Ovary (tissue), 3 donors: ENCODE data around the gene CHRM5.

Experiments
- EP300 ChIP-seq: sonication (generic); formaldehyde crosslinking; IDR thresholded peaks from one replicate; pipeline ENCODE4 v1.6.1; 2017; ENCODE audit warnings: antibody characterized with exemption
- POLR2A ChIP-seq: fragments of 450-650 bp; IDR thresholded peaks from one replicate; pipeline ENCODE4 v1.6.1; 2017; ENCODE audit warnings: antibody characterized with exemption, mild to moderate bottlenecking, moderate library complexity
- TF ChIP-seq, protein P1 (sequence below), 3 donors: fragments of 450-650 bp in 2 of 3; fragments of 200-600 bp in 1 of 3; IDR thresholded peaks; one replicate each; pipeline versions ENCODE4 v1.5.1 to v1.8.0; 2016 to 2022; ENCODE audit warnings: antibody characterized with exemption in 3 of 3, mild to moderate bottlenecking in 1 of 3
- donor health status: DM: no; HTN: no; CAD: no.

DNA sequence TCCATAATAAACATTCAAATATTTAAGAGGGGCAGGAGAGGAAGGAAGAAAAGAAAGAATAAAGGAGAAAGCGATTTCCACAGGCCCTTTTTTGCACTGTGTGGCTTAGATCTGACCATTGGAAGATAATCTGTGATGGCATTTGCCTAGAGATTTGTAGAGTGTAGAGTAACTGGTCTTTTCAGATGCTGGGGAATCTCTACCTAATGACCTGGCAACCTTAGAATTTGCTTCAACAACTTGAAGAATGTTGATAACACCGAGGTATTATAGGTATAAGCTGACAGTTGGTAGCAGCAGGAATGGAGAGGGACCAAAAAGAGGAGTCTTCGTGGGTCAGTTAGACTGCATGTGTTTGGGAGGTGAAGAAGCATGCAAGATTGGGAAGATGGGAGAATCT, 91.6 kb downstream of the CHRM5 start:
- TF ChIP-seq, protein P1, sequence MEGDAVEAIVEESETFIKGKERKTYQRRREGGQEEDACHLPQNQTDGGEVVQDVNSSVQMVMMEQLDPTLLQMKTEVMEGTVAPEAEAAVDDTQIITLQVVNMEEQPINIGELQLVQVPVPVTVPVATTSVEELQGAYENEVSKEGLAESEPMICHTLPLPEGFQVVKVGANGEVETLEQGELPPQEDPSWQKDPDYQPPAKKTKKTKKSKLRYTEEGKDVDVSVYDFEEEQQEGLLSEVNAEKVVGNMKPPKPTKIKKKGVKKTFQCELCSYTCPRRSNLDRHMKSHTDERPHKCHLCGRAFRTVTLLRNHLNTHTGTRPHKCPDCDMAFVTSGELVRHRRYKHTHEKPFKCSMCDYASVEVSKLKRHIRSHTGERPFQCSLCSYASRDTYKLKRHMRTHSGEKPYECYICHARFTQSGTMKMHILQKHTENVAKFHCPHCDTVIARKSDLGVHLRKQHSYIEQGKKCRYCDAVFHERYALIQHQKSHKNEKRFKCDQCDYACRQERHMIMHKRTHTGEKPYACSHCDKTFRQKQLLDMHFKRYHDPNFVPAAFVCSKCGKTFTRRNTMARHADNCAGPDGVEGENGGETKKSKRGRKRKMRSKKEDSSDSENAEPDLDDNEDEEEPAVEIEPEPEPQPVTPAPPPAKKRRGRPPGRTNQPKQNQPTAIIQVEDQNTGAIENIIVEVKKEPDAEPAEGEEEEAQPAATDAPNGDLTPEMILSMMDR (IDR thresholded peaks at IDR 0.05): no peak
- TF ChIP-seq EP300: no peak
- no peak for TF ChIP-seq POLR2A
